ENCODE measurements around the gene ETFB. TPM values are rescaled to one million over a fixed set of nuclear protein-coding genes. Genes with fewer than 3 reads are reported as not detected.

The ETFB gene
- polyA plus RNA-seq, 1 of the 3 experiments (the other 2 are of a cell fraction), result 169 TPM

- no peak for DNase-seq
- peaks cover 0 to 20% of the 10 kb centered on the region in 2 experiments; a peak in 1 of 4 replicates for H3K4me1 ChIP-seq (ENCODE audit: control insufficient read depth in 1 of 2, insufficient read depth in 2 of 2, low read depth in 1 of 2, low read length in 1 of 2)
- H3K36me3 ChIP-seq (replicated peaks in 1 of 2; ENCODE audit: control insufficient read depth in 1 of 2, insufficient read depth in 2 of 2, low read length in 1 of 2), result no peaks in the 10 kb centered on the region
- H3K4me2 ChIP-seq, result no peak overlapping the region
- POLR2A ChIA-PET, result interaction anchor here (0.6 kb wide), 1 partner anchor 263 kb away, joined by 4 read pairs; no protein-coding TSS in a partner anchor
- H3K27ac ChIP-seq (ENCODE audit: low read depth in 2 of 2, low read length in 1 of 2), result no peak overlapping the region
- H3K9me3 ChIP-seq, result no peaks in the 10 kb centered on the region
- CTCF ChIA-PET, result interaction anchor here (0.6 to 1.1 kb wide), 2 partner anchors 104 to 120 kb away, joined by 3 read pairs; no protein-coding TSS in a partner anchor
- no peaks in the 10 kb centered on the region for H3K79me2 ChIP-seq (ENCODE audit: insufficient read depth)
- H3K9ac ChIP-seq, result no peak overlapping the region
- no peaks in the 10 kb centered on the region for H3K9me2 ChIP-seq
- no peaks in the 10 kb centered on the region for H3F3A ChIP-seq (replicated peaks; ENCODE audit: insufficient read depth)
- WGBS (ENCODE audit: low lambda C conversion rate), result 8% methylated on average over 1 of the region's 1 CpG
- TF ChIP-seq POLR2AphosphoS5 (IDR thresholded peaks at IDR 0.05; ENCODE audit: low read depth, low read length) (no peak), RXRA (IDR thresholded peaks at IDR 0.05; ENCODE audit: borderline replicate concordance, low read depth) (no peak), JUND (IDR thresholded peaks at IDR 0.05) (no peak), ELF1 (IDR thresholded peaks at IDR 0.05) (no peak), TCF12 (IDR thresholded peaks at IDR 0.05) (no peak), TAF1 (IDR thresholded peaks at IDR 0.05; ENCODE audit: borderline replicate concordance, low read depth, low read length) (no peak), MXI1 (IDR thresholded peaks at IDR 0.05; ENCODE audit: low read depth, low read length) (no peak), SMC3 (IDR thresholded peaks at IDR 0.05; ENCODE audit: low read depth, low read length) (no peak), USF1 (IDR thresholded peaks at IDR 0.05; ENCODE audit: borderline replicate concordance, low read depth) (no peak), GATA2 (CRISPR knock-in tag; IDR thresholded peaks at IDR 0.05) (no peak), IRF3 (IDR thresholded peaks at IDR 0.05; ENCODE audit: low read depth, low read length) (no peak), TEAD4 (IDR thresholded peaks at IDR 0.05; ENCODE audit: borderline replicate concordance, insufficient read depth) (no peak), FOSL2 (IDR thresholded peaks at IDR 0.05; ENCODE audit: borderline replicate concordance, low read depth) (no peak), PBX3 (IDR thresholded peaks at IDR 0.05) (no peak)
- H3K27me3 ChIP-seq (ENCODE audit: insufficient read depth), result no peaks in the 10 kb centered on the region
- no peak overlapping the region for H2AFZ ChIP-seq (ENCODE audit: low read depth)
- no peak overlapping the region for H3K4me3 ChIP-seq (ENCODE audit: low read depth in 2 of 2, low read length in 1 of 2)
- H4K20me1 ChIP-seq (ENCODE audit: insufficient read depth), result no peaks in the 10 kb centered on the region
Measured at GRCh38 chr19:51317968-51318367, 48.2 kb downstream of the ETFB start.

- Histone ChIP-seq H3K4me1 (ENCODE audit: control insufficient read depth in 1 of 2, insufficient read depth in 2 of 2, low read depth in 1 of 2, low read length in 1 of 2) (peaks cover 0 to 23% of the 10 kb centered on the region in 2 experiments; a peak in 1 of 4 replicates), H3K9me3 (no peaks in the 10 kb centered on the region), H3K36me3 (replicated peaks in 1 of 2; ENCODE audit: control insufficient read depth in 1 of 2, insufficient read depth in 2 of 2, low read length in 1 of 2) (no peaks in the 10 kb centered on the region), H4K20me1 (ENCODE audit: insufficient read depth) (no peaks in the 10 kb centered on the region), H3K27ac (ENCODE audit: low read depth in 2 of 2, low read length in 1 of 2) (no peak overlapping the region), H3K9ac (no peak overlapping the region), H2AFZ (ENCODE audit: low read depth) (no peak overlapping the region), H3K79me2 (ENCODE audit: insufficient read depth) (no peaks in the 10 kb centered on the region), H3F3A (replicated peaks; ENCODE audit: insufficient read depth) (no peaks in the 10 kb centered on the region), H3K4me3 (ENCODE audit: low read depth in 2 of 2, low read length in 1 of 2) (no peak overlapping the region), H3K4me2 (no peak overlapping the region), H3K9me2 (no peaks in the 10 kb centered on the region), H3K27me3 (ENCODE audit: insufficient read depth) (no peaks in the 10 kb centered on the region)
- CTCF ChIA-PET, result interaction anchor here (0.6 to 1.1 kb wide), 2 partner anchors 104 to 121 kb away, joined by 3 read pairs; no protein-coding TSS in a partner anchor
- DNase-seq, result no peak
- POLR2A ChIA-PET, result interaction anchor here (0.6 kb wide), 1 partner anchor 263 kb away, joined by 4 read pairs; no protein-coding TSS in a partner anchor
- 46% methylated on average over 3 of the region's 3 CpGs for WGBS (ENCODE audit: low lambda C conversion rate)
- TF ChIP-seq RFX5 (IDR thresholded peaks at IDR 0.05; ENCODE audit: low read length), result no peak
- no peak for TF ChIP-seq POLR2AphosphoS5 (IDR thresholded peaks at IDR 0.05; ENCODE audit: low read depth, low read length)
- no peak for TF ChIP-seq EZH2phosphoT487 (IDR thresholded peaks at IDR 0.05; ENCODE audit: borderline replicate concordance, low read depth)
- no peak for TF ChIP-seq CTCF (IDR thresholded peaks at IDR 0.05)
- TF ChIP-seq MEF2A (IDR thresholded peaks at IDR 0.05; ENCODE audit: borderline replicate concordance, low read depth), result no peak
- TF ChIP-seq TCF12 (IDR thresholded peaks at IDR 0.05), result no peak
- TF ChIP-seq FOSL2 (IDR thresholded peaks at IDR 0.05; ENCODE audit: borderline replicate concordance, low read depth), result no peak
- TF ChIP-seq SIN3A (IDR thresholded peaks at IDR 0.05; ENCODE audit: borderline replicate concordance, low read depth, low read length), result no peak
- no peak for TF ChIP-seq SMC3 (IDR thresholded peaks at IDR 0.05; ENCODE audit: low read depth, low read length)
- TF ChIP-seq GATA2 (CRISPR knock-in tag; IDR thresholded peaks at IDR 0.05), result no peak
- TF ChIP-seq EP300 (IDR thresholded peaks at IDR 0.05; ENCODE audit: borderline replicate concordance in 1 of 2, low read depth in 1 of 2, low read length in 1 of 2), result no peak
Measured at GRCh38 chr19:51317376-51317775, 48.8 kb downstream of the ETFB start.
